Forelimb muscle (tissue), 1 donor: Measurements from ENCODE around the gene ADAMTS14. TPM values are rescaled to one million over a fixed set of nuclear protein-coding genes. Genes with fewer than 3 reads are reported as not detected.

Experiments used
- DNase-seq: peaks from one replicate; pipeline ENCODE4 v3.0.0-alpha.2; 2013; ENCODE audit warnings: low read depth
- polyA plus RNA-seq: library from polyadenylated mRNA; unstranded; fragments of 120-200 nt; gene quantifications from one replicate; pipeline ENCODE4 v1.2.1, GENCODE V29; 2013; ENCODE audit not compliant: insufficient read length

Gene ADAMTS14
- polyA plus RNA-seq, 1 donor: 17.9 TPM

DNA sequence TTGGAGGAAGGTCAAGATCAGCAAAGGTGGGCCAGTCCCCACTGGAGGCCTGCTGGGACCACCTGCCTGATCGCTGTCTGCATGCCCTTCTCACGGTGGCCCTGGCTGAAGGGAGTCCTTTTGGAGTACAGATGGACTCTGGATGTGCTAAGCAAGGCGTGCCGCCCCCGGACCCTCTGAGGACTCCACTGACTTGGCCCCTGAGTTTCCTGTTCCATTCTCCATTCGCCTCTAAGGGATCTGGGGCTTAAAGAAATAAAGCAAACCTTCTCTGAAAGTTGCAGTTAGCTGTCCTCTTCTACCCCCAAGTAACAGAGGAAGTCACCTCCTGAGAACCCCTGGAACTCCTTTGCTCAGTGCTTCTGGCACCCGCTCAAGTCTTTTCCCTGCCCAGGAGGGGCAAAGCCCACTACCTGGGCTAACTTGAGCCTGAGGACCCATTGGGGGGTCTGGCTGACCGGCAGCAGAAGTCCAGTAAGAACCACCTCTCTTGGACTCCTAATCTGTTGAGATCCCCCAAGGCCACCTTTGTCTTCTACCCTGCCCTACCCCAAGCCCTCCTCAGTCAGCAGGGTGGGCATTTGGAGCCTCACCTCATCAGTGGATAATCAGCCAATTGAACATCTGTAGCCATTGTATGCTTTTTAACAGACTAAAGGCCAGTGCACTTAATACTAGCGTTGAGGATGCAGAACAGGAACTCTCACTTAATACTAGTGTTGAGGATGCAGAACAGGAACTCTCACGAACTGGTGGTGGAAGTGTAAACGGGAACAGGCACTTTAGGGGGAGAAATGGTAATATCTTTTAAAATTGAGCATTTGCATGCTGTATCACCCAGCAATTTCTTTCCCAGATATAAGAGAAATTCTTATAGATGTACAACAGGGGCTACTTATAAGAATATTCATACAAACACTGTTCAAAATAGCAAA lies 110.7 kb downstream of the ADAMTS14 start:
- DNase-seq: no peak

DNA sequence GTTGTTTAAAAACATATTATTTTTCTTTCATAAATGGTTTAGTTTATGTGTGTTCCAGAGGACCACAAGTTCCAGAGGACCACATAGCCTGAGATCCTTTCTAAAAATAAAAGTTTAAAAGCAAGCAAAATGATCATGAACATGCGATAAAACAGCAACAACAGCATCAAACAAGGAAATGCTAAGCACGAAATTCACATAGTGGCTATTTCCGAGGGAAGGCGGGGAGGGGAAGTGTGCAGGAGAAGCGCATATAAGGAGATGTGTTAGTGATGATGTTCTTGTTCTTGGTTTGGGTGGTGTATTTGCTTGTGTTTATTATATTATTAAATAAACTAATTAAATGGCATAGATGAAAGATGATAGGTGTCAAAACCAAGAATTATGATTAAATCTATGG lies 111.7 kb downstream of the ADAMTS14 start:
- no peak for DNase-seq

DNA sequence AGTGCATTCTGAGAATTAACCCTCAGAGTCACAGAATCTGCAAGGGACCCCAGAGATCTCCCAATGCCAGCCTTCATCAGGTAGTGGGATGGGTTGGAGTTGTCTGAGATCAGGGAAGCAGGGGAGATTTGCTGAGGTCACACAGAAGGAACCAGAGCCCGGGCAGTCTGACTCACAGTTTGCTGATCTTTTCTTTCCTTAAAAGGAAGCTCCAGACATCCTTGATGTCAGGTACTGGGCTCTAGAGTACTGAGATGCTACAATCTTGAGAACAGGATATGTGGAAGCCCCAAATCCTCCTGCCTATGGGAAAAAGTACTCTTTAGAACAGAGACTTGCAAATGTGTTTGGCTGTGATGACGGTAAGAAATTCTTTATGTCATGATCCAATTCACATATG lies 112.2 kb downstream of the ADAMTS14 start:
- DNase-seq: no peak

DNA sequence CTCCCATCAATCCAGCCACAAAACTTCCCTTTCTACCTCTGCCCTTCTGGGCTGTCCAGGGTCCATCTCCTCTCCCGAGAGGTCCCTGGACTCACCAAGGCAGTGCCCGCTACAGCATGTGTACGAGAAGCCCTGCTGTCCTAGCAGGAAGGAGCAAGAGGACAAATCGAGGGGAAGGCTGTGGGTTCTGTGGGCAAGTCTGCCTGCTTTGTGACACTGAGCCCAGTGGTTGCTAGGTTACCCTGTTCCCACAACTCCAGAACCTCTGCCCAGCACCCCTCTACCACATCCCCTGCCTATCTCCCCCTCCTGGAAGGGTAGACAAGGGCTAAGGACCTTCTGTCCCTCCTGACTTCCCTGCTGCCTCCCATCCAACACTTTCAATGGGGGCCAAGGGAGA lies 112.9 kb downstream of the ADAMTS14 start, which contains the start of gene TBATA:
Gene TBATA, minus strand, starts transcription at position 188 of the 400 bp plus-strand sequence. CDS start 1,998 bp downstream, outside the sequence.
- no peak for DNase-seq

DNA sequence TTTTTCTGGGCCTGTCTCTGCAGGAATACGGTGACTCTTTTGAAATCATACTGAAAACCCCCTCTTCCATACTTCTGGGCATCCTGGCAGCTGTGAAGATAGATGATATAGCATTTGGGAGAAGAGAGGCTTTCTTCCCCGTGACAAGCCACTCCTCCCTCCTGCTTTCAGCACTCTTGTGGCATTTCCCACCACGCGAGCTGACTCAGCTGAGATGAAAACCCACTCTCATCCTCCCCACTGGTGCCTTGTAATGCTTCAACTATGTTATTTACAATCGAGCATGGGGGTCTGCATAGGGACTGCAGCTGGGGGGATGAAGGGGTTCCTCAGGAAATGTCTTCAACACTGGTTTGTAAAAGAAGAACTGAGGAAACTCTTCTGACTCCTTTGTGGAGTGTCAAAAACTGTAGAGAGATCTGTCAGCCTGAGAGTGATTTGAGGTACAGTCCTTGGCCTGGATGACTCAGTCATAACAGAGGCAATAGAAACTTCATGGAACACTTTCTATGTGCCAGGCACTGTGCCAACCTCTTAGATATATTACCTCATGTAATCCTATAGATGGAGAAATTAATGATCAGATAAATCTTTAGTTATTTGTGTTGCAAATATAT lies 114.6 kb downstream of the ADAMTS14 start:
- no peak for DNase-seq

DNA sequence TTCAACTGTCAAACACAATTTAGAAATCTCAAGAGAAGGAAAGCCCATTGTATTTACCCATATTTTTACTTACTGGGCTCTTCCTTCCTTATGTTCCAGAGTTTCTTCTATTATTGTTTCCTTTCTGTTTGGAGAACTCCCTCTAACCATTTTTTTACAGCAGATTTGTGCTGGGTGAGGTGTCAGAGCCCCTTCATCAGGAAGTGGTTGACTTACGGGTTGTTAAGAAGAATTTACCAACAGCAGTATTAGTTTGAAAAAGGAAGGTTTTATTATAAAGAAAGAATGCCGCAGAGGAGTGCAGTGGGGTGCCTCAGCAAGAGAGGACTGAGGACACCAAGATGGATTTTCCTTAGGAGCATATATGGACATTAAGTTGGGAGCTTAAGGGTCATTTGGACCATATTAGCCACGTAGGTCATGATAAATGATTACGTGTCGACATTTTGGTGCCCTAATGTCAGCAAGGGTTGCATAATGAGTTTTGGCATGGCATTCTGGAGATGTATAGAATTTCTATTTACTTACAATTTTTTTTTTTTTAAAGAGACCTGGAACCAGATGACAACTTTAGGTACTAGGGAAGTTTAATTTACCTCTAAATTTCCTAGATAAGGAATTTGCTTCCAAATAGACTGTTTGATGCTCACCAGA lies 119.2 kb downstream of the ADAMTS14 start:
- DNase-seq: no peak

DNA sequence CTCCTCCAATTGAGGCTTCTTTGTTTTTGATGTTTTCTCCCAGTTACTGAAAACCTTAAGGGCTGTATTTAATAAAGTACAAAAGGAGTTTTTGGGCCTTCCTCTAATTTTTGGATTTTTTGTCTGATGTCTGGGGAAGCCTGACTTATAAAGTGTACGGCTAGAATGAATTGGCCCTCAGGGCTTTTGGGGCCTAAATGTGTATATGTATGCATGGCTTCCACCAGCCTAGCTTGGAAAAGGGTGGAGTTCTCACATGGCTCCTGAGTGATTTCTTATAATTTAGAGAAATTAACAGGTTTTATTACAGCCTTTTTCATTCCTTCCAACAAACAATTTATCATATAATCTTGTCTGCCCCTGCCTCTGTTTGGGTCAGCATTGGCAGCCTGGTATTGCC lies 123.3 kb downstream of the ADAMTS14 start:
- no peak for DNase-seq

DNA sequence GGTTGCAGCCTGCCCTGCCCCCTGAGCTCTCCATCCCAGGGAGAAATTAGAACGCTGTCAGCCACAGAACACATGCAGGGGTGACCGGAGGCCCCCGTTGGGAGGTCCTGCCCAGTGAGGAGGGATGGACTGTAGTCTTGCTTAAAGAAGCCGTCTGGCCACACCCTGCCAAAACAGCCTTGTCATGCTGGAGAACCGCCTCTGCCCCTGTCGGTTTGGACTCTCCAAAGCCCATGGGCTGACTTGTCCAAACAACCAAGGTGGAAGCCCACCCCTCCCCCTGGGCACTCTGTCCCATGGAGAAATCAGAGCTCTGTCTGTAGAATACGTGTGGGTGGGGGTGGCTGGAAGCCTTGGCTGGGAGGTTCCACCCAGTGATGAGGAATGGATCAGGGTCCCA lies 125.5 kb downstream of the ADAMTS14 start:
- DNase-seq: no peak

DNA sequence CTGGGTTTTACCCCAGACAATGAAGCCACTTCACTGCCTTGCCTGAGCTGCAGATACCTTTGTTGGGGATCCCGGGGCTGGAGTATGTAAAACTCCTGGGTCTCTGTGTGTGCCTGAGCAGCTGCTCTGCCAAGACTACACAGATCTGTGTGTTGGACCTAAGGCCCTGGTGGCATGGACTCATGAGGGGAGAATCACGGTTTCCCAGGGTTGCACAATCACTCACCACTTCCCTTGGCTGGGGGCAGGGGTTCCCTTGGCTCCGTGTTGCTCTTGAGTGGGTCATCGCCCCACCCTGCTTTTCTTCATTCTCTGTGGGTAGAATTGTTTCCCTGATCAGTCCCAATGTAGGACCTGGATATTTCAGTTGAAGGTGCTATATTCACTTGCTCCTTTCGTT lies 126.8 kb downstream of the ADAMTS14 start:
- DNase-seq: no peak

DNA sequence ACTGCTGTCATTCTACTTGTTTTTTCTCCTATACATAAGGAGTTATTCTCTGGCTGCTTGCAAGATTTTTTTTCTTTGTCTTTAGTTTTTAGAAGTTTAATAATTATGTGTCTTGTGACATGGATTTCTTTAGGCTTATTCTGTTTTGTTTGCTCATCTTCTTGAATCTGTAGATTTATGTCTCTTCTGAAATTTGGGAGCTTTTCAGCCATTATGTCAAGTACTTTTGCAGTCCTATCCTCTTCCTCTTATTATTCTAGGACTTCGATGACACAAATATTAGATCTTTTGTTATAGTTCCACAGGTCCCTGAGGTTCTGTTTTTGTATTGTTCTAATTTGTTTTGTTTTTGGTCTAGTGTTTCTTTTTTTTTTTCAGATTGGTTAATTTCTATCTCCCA lies 129.5 kb downstream of the ADAMTS14 start:
- DNase-seq: no peak

DNA sequence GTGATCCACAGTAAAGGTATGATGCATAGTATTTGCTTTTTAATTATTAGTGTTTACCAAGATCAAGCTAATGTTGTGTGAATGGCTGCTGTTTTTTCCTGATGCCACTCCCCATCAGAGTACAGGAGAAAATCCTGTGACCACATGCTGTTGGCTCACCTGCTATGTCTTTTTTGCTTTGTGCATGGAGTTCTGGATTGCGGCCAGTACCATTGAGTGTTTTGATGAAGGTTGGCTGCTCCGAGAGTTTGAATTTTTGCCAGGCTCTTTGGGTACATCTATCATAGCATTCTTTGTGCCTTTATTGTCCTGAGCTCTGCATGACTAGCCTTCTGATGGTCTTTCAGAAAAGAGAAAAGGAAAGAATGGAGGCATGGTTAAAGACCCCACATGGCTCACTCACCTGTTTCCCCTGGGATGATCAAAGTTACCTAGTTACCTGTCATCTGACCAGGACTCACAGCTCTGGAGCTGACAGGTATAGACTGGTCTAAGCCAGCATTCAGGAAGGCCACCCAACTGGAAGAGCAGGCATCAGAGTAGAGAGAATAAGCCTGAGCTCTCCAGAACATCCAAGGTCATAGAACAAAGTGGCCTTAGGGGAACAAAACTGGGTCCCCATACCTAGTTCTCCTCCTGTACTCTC lies 131.6 kb downstream of the ADAMTS14 start:
- DNase-seq: no peak

DNA sequence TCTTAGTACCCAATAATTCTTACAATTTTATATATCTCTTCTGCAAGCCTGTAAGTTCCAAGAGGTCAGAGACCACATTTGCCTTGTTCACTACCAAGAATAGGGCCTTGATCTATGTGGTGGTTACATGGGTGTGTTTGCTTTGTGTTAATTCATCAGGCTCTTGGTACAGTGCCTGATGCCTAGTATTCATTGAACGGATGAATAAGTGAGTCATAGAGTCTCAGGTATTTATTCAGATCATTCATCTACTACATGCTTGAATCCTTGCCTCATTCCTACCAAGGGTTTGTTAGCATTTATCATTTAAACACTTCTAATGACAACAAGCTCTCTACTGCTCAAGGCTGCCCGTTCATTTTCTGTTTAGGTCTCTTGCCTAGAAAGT lies 132.1 kb downstream of the ADAMTS14 start:
- DNase-seq: no peak

DNA sequence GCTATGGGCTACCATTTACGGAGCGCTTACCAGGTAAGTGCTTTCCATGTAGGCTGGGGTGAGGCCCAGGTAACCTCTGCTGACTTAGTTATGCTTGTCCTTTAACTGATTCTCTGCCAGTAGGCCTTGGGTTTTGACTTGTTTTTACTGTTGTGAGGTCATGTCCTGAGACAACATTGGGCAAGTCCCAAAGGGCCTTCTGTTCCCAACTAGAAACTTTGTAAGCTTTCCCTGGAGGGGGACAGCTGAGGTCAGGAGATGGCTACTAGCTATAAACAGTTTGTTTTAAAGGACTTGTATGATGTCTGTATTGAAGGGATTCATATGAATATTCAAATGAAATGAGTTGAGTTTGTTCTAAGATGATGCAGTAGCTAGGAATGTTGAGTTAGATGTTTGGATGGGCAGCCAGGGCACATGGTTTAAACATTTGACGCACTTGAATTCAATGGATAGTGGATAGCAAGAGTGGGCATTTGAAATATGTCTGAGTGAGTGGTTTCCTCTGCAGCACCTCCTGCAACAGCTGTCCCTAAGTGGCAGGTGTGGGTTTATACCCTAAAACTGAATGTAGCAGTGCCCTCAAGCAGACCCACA lies 133.4 kb downstream of the ADAMTS14 start:
- DNase-seq: no peak

DNA sequence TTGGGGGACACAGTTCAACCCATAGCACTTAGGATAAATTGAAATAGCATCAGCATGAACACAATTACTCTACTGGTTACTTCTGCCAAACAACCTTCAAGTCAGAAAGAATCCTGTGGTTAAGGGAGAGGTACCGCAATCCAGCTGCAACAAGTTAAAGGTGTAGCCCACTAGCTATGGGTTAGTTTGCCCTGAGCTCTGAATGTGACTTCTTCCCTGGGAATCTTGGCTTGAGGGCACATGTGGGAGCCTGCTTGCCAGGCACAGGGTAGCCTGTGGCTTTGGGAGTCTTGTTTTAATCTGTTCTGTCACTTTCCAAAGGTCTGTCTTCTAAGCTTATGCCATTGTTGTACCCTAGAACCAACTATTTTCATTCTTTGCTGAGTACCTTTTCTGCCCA lies 134.5 kb downstream of the ADAMTS14 start:
- DNase-seq: no peak

DNA sequence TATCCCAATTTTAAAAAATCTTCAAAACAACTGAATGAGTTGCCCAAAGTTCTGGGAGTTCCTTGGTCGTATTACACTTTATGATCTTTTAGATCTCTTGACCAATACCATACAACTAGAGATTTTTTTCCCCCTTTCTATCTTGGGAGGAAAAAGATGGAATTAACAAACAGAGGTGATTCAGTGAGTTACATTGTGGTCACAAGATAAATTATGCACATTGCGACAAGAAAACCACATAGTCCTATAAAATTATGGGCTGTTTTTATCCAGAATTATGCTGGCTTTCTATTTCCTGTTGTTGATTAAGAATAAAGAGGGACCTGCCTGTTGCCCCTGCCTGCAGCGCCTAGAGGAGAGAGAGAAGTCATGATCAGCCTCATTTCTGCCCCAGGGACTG lies 135.2 kb downstream of the ADAMTS14 start:
- no peak for DNase-seq

DNA sequence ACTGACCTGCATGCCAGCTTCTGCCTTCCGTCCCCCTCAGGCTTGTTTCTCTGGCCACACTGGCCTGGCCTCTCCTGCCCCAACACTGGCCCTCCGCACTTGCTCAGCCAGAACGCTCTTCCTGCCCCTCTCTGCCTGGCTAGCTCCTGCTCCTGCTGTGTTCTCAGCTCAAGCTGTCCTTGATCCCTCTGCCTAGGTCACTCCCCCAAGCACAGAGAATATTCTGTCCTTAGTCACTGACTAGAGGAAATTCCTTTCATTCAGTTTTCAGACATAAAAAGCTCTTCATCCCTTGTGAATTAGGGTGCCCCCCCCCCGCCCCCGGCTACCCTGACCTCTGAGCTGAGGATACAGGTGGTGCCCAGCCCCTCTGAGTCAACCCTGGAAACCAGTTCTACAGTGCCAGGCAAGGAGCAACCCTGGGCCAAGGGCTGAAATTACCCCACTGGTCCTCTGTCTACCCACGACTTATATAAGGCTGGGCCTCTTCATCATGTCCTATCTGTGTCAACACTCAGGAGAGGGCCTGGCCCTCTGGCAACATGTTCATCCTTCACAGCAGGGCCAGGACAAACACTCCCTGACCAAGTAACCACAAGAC lies 136.8 kb downstream of the ADAMTS14 start:
- DNase-seq: no peak

DNA sequence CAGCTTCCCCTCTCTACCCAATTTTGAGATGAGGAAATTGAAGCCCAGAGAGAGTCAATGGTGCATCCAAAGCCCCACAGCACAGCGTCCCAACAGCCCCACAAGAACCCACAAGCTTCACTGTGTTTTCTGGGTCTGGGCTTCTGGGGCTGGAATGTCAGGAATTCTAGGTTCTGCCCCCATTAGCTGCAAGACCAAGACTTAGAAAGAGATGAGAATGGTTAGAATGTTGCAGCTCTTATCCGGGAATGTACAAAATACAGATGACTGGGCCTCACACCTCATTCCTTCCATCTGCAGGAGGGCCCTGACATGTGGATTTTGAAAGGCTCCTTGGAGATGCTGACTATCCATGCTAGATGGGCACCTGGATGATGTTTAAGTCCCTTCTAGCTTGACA lies 137.4 kb downstream of the ADAMTS14 start:
- DNase-seq: no peak

DNA sequence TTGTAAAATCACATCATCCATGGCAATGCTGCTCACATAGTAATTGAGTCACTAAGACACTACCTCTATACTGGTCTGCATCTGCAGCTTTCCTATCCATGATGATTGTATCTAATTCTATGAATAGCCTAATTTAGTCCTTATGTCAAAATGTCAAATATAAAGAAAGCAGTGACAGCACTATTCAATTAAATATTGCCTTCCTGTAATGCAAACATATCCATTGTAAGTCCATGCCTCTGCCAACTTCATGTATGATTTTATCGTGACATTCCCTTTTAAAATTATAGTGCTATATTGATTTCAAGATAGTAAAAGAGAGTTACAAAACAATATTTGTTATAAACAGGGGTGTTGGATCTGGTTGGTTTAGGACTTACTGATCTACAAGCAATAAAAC lies 138.7 kb downstream of the ADAMTS14 start:
- no peak for DNase-seq

DNA sequence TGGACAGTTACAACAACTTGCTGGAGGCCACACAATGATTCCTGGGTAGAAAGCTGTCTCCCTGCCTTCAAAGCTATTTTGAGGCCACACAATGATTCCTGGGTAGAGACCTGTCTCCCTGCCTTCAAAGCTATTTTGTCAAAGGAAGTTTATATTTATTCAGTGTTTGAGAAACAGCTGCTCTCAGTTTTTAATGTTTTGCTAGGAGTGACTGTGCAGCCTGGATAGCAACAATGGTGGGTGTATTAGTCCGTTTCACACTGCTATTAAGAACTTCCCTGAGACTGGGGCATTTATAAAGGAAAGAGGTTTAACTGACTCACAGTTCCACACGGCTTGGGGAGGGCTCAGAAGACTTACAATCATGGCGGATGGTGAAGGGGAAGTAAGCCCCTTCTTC lies 139.6 kb downstream of the ADAMTS14 start:
- DNase-seq: no peak
